Renal cortical epithelial cell (primary cell): ENCODE measurements around the gene TM4SF20. TPM values are rescaled to one million over a fixed set of nuclear protein-coding genes. Genes with fewer than 3 reads are reported as not detected.

ENCODE experiments used
- DNase-seq: peaks from one replicate; pipeline ENCODE4 v3.0.0-alpha.2; 2011; ENCODE audit warnings: low read depth
- total RNA-seq: library from RNA; depleted of rRNA; stranded (reverse); fragments of >200 nt; gene quantifications from 2 replicates; pipeline ENCODE4 v1.2.3, GENCODE V29; 2014

Gene TM4SF20, protein sequence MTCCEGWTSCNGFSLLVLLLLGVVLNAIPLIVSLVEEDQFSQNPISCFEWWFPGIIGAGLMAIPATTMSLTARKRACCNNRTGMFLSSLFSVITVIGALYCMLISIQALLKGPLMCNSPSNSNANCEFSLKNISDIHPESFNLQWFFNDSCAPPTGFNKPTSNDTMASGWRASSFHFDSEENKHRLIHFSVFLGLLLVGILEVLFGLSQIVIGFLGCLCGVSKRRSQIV
- not detected in 2 replicates for total RNA-seq

- DNase-seq: no peak
Measured at GRCh38 chr2:227379095-227379494, at the start of gene TM4SF20. TSS of gene TM4SF20 (minus strand) at chr2:227379306. CDS start at chr2:227379268, 38 bp downstream.

- no peak for DNase-seq
Measured at GRCh38 chr2:227428731-227429285, 49.7 kb upstream of the TM4SF20 start.

DNA sequence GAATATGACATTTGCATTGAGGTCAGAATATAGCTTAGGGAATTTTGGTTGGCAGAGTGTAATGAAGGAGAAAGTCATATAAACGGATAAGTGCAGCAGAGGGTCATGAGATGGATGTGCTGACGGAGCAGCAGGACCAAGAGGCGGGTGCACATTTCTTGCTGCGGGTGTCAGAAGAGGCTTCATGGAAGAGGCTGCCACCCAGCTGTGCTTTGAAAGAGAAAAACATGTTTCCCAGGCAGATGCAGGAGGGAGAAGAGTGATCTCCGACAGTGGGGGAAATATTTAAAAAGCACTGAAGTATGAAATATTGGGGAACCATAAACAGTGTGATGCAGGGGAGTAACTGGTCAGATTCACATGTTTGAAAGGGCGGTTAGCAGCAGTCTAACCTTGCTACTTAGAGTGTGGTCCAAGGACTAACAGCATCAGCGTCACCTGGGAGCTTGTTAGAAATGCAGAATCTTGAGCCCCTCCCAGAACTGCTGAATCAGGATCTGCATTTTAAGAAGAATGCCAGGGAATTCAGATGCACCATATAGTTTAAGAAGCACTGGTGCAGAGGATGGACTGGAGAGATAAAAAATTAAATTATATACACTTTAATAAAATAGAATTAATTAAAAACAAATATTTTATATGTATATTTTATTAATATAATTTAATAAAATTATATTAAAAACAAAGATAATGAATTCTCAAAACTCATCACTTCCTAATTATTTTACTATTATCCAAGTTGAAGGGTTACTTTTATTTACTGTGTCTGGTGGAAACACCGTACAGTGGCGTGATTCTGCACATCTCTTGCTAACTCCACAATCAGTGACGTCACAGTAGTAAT, 44.8 kb upstream of the TM4SF20 start:
- DNase-seq: no peak

- no peak for DNase-seq
Measured at GRCh38 chr2:227420087-227421052, 41.3 kb upstream of the TM4SF20 start.

DNA sequence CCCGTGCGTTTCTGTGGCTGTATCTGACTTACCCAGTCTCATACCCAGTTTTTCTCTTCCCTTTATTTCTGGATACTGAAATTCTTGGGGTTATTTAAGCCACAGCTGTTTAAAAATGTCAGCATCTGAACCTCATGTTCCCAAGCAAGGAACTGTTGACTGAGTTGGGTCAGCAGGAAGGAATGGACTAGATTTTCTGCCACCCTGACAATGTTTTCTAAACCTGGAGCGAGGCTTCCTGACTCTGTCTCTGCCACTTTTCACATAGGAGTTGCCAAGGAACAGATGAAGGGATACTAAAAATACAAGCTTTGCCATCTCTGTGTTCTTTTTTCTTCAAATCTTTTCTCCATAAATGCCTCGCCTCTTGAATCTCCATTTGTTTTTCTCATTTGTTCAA, 37.6 kb upstream of the TM4SF20 start:
- DNase-seq: no peak

GRCh38 chr2:227415538-227416424, 36.7 kb upstream of the TM4SF20 start:
- DNase-seq: peak; percentile 81

DNA sequence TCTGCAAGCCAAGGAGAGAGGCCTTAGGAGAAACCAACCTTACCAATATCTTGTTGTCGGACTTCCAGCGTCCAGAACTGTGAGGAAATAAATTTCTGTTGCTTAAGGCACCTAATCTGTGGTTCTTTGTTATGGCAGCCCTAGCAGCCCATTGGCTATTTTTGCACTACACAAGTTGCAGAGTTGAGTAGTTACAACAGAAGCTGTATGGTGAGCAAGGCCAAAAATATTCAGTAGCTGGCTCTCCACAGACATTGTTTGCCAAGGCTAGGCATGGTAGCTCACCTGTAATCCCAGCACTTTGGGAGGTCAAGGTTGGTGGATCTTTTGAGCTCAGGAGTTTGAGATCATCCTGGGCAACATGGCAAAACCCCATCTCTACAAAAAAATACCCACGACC, 35.7 kb upstream of the TM4SF20 start:
- DNase-seq: peak; percentile 92

- no peak for DNase-seq
Measured at GRCh38 chr2:227413371-227413770, 34.3 kb upstream of the TM4SF20 start.

DNA sequence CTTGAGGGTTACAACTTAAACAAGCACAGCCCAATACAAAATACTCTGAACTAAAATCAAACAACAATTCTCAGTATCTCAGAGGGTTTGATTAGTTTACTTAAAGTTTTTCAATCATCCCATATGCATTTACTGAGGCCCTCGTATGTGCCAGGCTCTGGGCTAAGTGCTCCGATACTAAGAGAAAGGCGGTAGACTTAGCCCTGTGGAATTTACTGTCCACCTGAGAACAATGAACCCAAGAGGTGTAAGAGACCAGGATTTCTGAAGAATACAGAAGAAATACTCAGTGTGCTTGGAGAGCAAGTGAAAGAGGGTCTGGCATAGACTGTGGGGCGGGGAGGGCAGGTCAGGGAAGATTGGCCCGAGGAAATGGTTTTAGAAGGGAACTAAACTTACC, 33.8 kb upstream of the TM4SF20 start:
- DNase-seq: no peak

DNA sequence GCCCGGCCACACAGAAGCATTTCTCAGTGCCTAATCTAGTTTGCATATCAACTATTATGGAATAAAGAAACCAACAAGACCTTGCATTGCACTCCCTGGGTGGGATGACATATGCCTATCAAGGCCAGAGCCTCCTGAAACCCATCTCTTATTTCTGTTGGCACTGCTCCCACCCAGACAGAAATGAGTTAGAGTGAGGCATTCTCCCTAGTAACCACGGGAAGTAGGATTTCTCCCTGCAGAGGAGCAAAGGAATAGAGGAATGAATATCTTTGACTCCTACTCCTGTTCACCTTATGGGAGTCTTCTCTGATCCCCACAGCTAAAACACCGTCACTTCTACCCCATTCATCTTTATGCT, 32.9 kb upstream of the TM4SF20 start:
- peak; percentile 40 for DNase-seq

- DNase-seq: peak; percentile 91
Measured at GRCh38 chr2:227411320-227411989, 32.3 kb upstream of the TM4SF20 start.

DNA sequence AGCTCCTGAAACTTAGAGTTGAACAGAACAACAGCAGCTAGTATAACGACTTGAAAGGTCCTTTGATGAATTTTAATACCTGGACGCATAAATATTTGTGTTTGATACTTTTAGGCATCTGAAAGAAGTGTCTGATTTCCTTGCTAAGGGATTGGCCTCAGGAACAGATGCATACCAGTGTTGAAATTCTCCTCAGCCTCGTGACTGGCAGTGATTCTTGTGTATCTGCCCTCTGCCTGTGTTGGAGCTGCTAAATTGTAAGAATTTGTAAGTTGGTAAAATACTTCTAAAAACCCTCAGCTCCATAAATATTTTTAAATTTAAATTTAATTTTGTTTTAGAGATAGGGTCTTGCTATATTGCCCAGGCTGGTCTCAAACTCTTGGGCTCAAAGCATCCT, 31.1 kb upstream of the TM4SF20 start:
- no peak for DNase-seq

GRCh38 chr2:227407591-227408151, 28.6 kb upstream of the TM4SF20 start:
- DNase-seq: peak; percentile 38

- peak; percentile 99 for DNase-seq
Measured at GRCh38 chr2:227406177-227407031, 27.3 kb upstream of the TM4SF20 start.

DNA sequence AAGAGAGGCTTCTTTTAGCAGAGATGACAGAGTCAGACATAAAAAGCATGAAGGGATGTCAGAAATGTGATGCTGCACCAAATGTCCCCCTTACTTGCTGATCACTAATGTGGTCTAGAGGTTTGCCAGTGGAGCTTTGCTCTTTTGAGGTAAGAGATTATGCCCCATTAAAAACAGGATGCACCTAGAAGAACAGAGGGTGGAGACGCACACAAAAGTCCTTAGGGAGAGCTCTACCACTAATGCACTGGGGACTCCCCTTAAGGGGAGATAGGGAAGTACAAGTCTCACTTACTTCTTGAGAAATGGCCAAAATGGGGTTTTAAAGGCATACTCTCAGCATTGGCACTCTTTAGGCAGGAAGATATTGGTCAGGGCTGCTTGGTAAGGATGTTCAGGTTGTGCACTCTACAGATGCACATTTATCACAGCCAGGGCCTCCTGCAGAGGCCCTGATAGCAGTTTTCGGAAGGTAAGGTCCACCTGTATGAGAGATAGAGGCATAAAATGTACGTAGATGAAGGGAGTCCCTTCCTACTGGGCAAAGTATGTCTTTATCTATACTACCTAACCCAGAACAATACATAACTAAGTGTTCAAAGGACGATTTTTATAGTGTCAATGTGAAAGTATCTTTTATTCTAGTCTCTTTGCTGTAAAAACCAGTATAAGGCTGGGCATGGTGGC, 25.6 kb upstream of the TM4SF20 start:
- DNase-seq: no peak

- DNase-seq: peak; percentile 89
Measured at GRCh38 chr2:227402959-227403358, 23.9 kb upstream of the TM4SF20 start.

DNA sequence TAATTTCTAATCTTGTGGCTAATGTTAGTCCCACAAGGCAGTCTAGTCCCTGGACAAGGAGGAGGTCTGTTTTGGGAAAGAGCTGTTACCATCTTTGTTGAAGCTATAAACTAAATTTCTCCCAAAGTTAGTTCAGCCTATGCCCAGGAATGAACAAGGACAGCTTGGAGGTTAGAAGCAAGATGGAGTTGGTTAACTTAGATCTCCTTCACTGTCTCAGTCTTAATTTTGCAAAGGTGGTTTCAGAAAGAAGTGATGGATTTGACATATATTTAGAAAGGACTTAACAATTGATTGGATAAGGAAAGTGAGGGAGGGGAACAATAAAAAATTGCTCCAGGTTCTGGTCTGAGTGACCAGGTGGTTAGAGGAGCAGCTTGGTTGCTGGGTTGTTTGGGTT, 23.2 kb upstream of the TM4SF20 start:
- DNase-seq: no peak

GRCh38 chr2:227401550-227401949, 22.4 kb upstream of the TM4SF20 start:
- DNase-seq: no peak
